Stimulated activated CD4-positive, alpha-beta T cell treated with anti-CD3 and anti-CD28 coated beads, Interleukin-15, amount 100 ng/mL, for 1 hour (primary cell): Measurements from ENCODE around the gene PDK4.
"Not testable (repeated sequence)": the region's sequence is repeated elsewhere in the genome, so short reads cannot be mapped to it uniquely, and the experiment has no call there.

ENCODE experiments used
- DNase-seq, 2 donors: peaks; one replicate each; pipeline ENCODE4 v3.0.0-alpha.2; 2020; ENCODE audit warnings: low read depth in 1 of 2, low spot score in 1 of 2

PDK4 gene

DNA sequence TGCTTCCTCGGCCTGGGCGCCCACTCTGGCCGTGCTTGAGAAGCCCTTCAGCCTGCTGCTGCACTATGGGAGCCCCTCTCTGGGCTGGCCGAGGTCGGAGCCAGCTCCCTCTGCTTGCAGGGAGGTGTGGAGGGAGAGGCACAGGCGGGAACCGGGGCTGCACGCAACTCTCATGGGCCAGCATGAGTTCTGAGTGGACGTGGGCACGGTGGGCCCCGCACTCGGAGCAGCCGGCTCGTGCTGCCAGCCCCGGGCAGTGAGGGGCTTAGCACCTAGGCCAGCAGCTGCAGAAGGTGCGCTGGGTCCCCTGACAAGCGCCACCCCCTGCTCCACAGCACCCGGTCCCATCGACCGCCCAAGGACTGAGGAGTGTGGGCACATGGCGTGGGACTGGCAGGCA, 9.0 kb upstream of the PDK4 start:
- no peak for DNase-seq

GRCh38 chr7:95604811-95605210, 8.5 kb upstream of the PDK4 start:
- not testable (repeated sequence) for DNase-seq

GRCh38 chr7:95604397-95604796, 8.1 kb upstream of the PDK4 start:
- DNase-seq, result not testable (repeated sequence)

DNA sequence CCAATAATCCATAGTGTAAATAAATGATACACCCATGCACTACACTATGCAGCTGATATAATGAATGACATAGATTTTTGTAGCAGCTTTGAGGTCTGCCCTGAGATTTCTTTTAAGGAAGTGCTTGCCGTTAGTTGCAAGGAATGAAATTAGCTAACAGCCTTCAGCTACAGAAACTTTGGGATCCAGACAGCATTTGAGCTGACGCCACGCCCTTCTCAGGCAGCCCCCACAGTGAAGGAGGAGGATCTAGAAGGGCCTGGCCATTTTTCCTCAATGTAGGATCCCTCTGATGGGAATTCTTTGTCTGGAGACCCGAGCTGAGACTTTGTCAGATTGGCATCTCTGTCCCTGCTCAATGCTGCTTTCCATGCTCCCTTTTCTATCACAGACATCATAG, 6.1 kb upstream of the PDK4 start:
- DNase-seq, result no peak

- no peak for DNase-seq
These were observed 5.0 kb upstream of the PDK4 start for GRCh38 chr7:95601316-95601715.

DNA sequence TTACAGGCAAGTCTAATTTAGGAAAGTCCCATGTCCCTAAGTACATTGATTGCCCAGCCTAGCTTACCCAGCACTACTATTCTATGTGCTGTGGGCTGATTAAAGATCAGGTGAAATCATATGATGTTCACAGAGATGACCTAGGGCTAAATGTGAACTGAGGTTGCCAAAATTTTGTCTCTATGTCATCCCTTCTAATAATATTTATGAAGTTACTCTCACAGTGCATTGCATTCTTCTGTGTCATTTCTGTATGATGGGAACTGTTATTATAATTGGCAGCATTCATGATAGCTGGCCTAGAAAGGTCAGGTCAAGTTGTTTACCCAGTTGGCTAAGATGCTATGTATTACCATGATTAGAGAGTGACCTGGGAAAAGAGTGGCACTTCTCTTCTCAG, 2.8 kb upstream of the PDK4 start:
- no peak for DNase-seq

DNA sequence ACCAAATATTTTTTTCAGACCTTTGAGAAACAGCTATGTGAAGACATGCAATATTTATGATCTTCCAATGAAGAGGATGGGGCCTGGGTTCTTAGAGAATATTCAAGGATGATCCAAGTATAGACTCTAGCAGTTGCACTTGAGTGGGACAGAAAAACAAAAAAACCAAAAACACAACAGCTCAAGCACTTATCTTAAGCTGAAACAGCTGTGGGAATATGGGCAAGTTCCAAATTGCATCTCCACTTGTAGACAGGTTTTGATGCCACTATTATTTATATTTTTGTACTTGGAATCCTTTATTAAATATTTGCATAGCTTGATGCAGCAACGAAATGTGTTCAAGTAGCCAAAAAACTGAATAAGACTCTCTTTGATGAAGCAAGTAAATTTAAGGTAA, 2.2 kb upstream of the PDK4 start:
- no peak for DNase-seq

- no peak for DNase-seq
These were observed 544 bp downstream of the PDK4 start for GRCh38 chr7:95595746-95596197.

DNA sequence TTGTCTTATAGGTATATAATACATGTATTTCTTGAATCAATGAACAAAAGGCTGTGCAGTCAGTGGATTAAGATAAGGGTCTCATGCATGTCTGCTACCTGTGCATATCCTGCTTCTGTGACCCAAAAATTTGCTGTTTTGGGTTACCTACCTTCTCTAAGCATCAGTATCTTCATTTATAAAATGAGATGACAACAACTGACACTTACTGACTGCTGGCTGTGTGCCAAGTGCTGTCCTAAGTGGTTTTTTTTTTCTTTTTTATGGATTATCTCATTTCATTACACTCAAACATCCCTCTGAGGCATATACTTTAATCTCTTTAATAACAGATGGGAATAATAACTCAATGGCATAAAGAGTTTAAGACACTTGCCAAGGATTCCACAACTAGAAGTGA, 2.1 kb downstream of the PDK4 start:
- DNase-seq, result no peak

DNA sequence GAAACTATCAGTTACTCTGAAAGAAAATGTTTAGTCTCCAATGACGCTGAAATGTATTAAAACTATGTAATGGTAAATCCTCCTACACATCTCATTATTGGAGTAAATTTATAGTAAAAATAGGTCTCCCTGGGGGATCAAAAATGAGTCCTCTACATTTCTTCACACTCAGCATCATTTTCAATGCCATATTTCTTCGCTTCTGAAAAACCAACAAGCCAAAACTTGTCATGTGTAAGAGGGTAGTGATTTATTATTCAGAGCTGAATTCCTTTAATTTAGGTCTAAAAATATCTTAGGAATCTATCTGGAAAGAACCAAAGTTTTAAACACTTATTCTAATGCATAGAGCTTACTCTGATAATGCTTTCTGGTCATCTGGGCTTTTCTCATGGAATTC, 3.0 kb downstream of the PDK4 start:
- DNase-seq, result no peak

DNA sequence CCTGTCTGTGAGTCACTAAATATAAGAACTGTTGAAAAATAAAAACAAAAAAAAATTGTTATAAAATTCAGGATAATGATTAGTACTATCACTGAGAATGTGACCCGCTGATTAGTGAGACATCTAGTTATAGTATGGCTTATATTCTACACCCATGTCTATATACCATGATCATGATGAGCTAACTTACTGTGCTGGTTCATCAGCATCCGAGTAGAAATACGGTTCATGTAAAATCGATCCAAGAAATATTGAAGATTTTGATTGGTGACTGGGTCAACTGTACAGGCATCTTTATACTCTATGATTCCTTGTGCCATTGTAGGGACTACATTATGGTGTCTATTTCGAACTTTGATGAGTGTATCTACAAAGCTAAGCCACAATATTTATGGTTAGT, 3.7 kb downstream of the PDK4 start:
- no peak for DNase-seq

GRCh38 chr7:95590387-95591248, 5.7 kb downstream of the PDK4 start:
- DNase-seq, result no peak

DNA sequence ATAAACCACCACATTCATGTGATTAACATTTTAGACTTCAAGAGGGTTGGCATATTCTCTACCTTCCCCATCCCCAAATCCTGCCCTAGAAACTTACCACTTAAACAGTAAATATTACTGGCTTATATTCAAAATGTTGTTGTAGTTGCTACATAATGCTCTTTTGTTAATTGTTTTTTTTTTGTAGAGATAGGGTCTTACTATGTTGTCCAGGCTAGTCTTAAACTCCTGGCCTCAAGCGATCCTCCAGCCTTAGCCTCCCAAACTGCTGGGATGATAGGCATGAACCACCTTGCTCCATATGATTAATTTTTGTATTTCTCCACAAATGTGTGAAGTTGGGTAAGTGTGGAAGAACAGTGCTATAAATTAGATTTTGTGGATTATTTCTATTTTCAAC, 6.5 kb downstream of the PDK4 start:
- no peak for DNase-seq

- DNase-seq, result no peak
These were observed 7.3 kb downstream of the PDK4 start for GRCh38 chr7:95589031-95589430.

- no peak for DNase-seq
These were observed 9.4 kb downstream of the PDK4 start for GRCh38 chr7:95586951-95587301.

- no peak for DNase-seq
These were observed 10.9 kb downstream of the PDK4 start for GRCh38 chr7:95585426-95585789.

GRCh38 chr7:95584769-95585425, 11.4 kb downstream of the PDK4 start:
- DNase-seq, result no peak

DNA sequence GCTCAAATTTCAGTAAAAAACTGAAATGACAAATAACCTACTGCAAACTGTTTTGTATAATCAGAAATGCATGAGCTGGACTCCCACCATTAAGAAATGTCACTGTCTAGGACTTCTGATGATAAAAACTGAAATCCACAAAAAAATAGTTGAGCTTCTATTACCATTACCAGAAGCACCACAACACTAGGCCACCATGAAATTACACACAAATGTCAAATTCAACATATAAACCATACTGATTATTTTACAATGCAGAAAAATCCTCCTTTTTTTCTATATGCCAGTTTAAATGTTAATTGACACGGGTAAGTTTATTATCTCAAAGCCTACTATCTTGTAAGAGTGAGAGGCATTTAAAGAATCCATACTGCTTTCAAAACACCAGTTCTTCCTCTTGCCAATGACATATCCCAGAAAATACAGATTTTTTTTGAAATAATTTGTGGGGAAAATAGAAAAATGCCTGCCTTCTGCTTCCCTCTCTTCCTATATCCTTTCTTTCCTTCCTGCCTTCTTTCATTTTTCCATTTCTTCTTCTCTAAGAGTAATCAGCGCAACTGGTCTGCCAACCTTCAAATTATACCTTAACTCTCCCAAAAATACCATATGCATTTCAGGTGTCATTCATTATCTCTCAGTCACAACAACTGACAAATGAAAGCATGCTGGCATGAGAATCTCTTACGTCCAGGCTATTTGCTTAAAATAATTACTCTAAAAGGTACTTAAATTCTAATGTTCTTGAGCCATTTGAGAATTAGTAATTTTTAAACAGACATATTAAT, 12.3 kb downstream of the PDK4 start:
- no peak for DNase-seq

DNA sequence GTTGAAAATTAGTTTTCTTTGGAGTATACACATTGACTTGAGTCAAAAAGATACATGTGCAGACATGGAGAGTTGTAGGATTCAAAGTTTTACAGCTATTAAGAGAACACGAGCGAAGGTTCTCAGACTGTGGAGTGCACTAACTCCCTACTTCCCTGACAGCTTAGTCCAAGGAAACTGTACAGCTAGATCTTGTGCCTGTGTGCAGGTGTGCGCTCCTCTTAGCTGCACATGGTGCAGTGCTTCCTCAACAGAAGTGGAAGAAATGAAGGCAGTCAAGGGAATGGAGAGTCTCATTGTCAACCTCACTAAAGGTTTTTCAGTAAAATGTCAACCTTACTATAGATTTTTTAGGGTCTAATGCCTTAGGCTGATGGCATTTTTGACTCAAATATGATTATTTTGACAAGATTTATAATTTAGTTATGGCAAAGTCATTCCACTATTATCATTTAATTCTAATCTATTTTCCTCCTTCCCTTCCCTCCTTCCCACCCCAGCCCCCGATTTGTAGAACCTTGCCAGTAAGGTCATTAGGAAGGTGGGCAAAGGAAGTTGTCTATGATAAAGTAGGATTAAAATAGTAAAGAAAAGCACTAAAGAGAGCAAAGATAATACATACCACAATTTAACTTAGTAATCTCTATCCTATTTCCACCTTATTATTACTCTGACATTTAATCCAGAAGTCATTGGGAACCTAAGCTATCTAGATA, 13.6 kb downstream of the PDK4 start:
- DNase-seq, result no peak

- no peak for DNase-seq
These were observed 14.8 kb downstream of the PDK4 start for GRCh38 chr7:95581467-95581866.

DNA sequence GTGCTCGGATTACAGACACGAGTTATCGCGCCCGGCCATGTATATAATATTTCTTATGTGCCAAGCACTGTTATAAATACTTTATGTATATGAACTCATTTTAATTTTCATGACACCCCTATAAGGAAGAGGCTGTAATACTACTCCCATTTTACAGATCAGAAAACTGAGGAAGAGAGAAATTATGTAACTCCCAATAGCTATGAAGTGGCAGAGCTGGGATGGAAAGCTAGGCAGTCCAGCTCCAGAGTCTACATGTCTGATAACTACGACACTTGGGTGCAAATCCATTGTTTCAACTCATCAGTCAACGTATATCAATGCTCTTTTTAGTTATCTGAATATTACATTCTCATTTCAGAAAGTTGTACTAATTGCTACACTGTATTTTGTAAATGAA, 17.0 kb downstream of the PDK4 start:
- DNase-seq, result no peak
